H9 (cell line): Measurements from ENCODE around the gene DOLPP1. TPM values are rescaled to one million over a fixed set of nuclear protein-coding genes. Genes with fewer than 3 reads are reported as not detected.

ENCODE experiments used
- DNase-seq: peaks from one replicate; pipeline ENCODE4 v3.0.0-alpha.2; 2017
- H2AFZ ChIP-seq: one replicate; pipeline ENCODE4 v1.6.1; 2013; ENCODE audit warnings: mild to moderate bottlenecking, low read length, control low read depth, moderate library complexity
- H2AK5ac ChIP-seq: 2 replicates; pipeline ENCODE4 v1.6.1; 2013; ENCODE audit warnings: low read length, control low read depth, mixed read lengths; ENCODE audit not compliant: insufficient read length
- H2BK120ac ChIP-seq: one replicate; pipeline ENCODE4 v1.6.1; 2013; ENCODE audit warnings: low read depth, mild to moderate bottlenecking, low read length, control low read depth, inconsistent platforms; ENCODE audit not compliant: poor library complexity, severe bottlenecking
- H2BK12ac ChIP-seq: 2 replicates; pipeline ENCODE4 v1.6.1; 2013; ENCODE audit warnings: low read length, control low read depth, mixed read lengths, low read depth; ENCODE audit not compliant: insufficient read length
- H2BK15ac ChIP-seq: 2 replicates; pipeline ENCODE4 v1.6.1; 2013; ENCODE audit warnings: low read depth, low read length, control low read depth
- H2BK20ac ChIP-seq: one replicate; pipeline ENCODE4 v1.6.1; 2013; ENCODE audit warnings: low read depth, mild to moderate bottlenecking, low read length, control low read depth, inconsistent platforms; ENCODE audit not compliant: poor library complexity, severe bottlenecking
- H2BK5ac ChIP-seq: 2 replicates; pipeline ENCODE4 v1.6.1; 2013; ENCODE audit warnings: low read length, control low read depth, mixed read lengths; ENCODE audit not compliant: insufficient read length
- H3K14ac ChIP-seq: 2 replicates; pipeline ENCODE4 v1.6.1; 2013; ENCODE audit warnings: low read length, control low read depth; ENCODE audit not compliant: insufficient read depth
- H3K18ac ChIP-seq: 2 replicates; pipeline ENCODE4 v1.6.1; 2013; ENCODE audit warnings: low read depth, mild to moderate bottlenecking, mixed read lengths, low read length, control low read depth; ENCODE audit not compliant: insufficient read length
- H3K23ac ChIP-seq: 2 replicates; pipeline ENCODE4 v1.6.1; 2013; ENCODE audit warnings: low read length, control low read depth, mixed read lengths, low read depth; ENCODE audit not compliant: insufficient read length
- H3K23me2 ChIP-seq: 2 replicates; pipeline ENCODE4 v1.6.1; 2013; ENCODE audit warnings: low read depth, mild to moderate bottlenecking, mixed read lengths, low read length, control low read depth; ENCODE audit not compliant: insufficient read length, poor library complexity, severe bottlenecking
- H3K27ac ChIP-seq: 2 replicates; pipeline ENCODE4 v1.5.1; 2013; ENCODE audit warnings: low read length, control low read depth, mixed read lengths, low read depth; ENCODE audit not compliant: insufficient read length
- H3K27me3 ChIP-seq: 2 replicates; pipeline ENCODE4 v1.6.1; 2013; ENCODE audit warnings: low read length, control low read depth, inconsistent platforms; ENCODE audit not compliant: insufficient read depth
- H3K4ac ChIP-seq: 2 replicates; pipeline ENCODE4 v1.6.1; 2013; ENCODE audit warnings: low read depth, mild to moderate bottlenecking, control low read depth, inconsistent platforms, low read length, moderate library complexity
- H3K4me1 ChIP-seq: 2 replicates; pipeline ENCODE4 v1.6.1; 2013; ENCODE audit warnings: low read length, control low read depth, inconsistent platforms; ENCODE audit not compliant: insufficient read depth
- H3K4me2 ChIP-seq: 2 replicates; pipeline ENCODE4 v1.6.1; 2013; ENCODE audit warnings: low read length, control low read depth, mixed read lengths; ENCODE audit not compliant: insufficient read length, insufficient read depth
- H3K56ac ChIP-seq: 2 replicates; pipeline ENCODE4 v1.6.1; 2013; ENCODE audit warnings: low read depth, mild to moderate bottlenecking, mixed read lengths, low read length, control low read depth; ENCODE audit not compliant: insufficient read length
- H3K79me1 ChIP-seq: 2 replicates; pipeline ENCODE4 v1.6.1; 2013; ENCODE audit warnings: low read depth, mild to moderate bottlenecking, moderate library complexity, low read length, control low read depth, inconsistent platforms; ENCODE audit not compliant: insufficient read depth, poor library complexity, severe bottlenecking
- H3K79me2 ChIP-seq: 2 replicates; pipeline ENCODE4 v1.6.1; 2013; ENCODE audit warnings: low read length, control low read depth, inconsistent platforms; ENCODE audit not compliant: insufficient read depth
- H3K9ac ChIP-seq: 2 replicates; pipeline ENCODE4 v1.6.1; 2013; ENCODE audit warnings: low read length, control low read depth, mixed read lengths; ENCODE audit not compliant: insufficient read length; ENCODE audit errors: extremely low read depth
- H3K9me3 ChIP-seq: one replicate; pipeline ENCODE4 v1.6.1; 2013; ENCODE audit warnings: low read depth, low read length, inconsistent platforms; ENCODE audit not compliant: control insufficient read depth
- H3T11ph ChIP-seq: one replicate; pipeline ENCODE4 v1.6.1; 2013; ENCODE audit warnings: mild to moderate bottlenecking, low read length, control low read depth, inconsistent platforms
- H4K20me1 ChIP-seq: one replicate; pipeline ENCODE4 v1.6.1; 2013; ENCODE audit not compliant: control insufficient read depth, insufficient read length, insufficient read depth
- H4K5ac ChIP-seq: 2 replicates; pipeline ENCODE4 v1.6.1; 2013; ENCODE audit warnings: low read depth, mild to moderate bottlenecking, mixed read lengths, low read length, control low read depth; ENCODE audit not compliant: insufficient read length
- H4K8ac ChIP-seq: replicated peaks from 2 replicates; pipeline ENCODE4 v1.6.1; 2013; ENCODE audit warnings: low read length, control low read depth, mixed read lengths, low read depth; ENCODE audit not compliant: insufficient read length
- H4K91ac ChIP-seq: 2 replicates; pipeline ENCODE4 v1.6.1; 2013; ENCODE audit warnings: low read depth, mild to moderate bottlenecking, moderate library complexity, mixed read lengths, low read length, control low read depth; ENCODE audit not compliant: insufficient read length
- H3K27ac Mint-ChIP-seq, 3 experiments: 2 replicates in 2 of 3; 3 replicates in 1 of 3; pipeline ENCODE4 v1.8.0; 2020 to 2021; ENCODE audit warnings: mixed read lengths in 3 of 3, mild to moderate bottlenecking in 1 of 3, moderate library complexity in 1 of 3
- H3K27me3 Mint-ChIP-seq: 2 replicates; pipeline ENCODE4 v1.8.0; 2021; ENCODE audit warnings: low read depth, mild to moderate bottlenecking, moderate library complexity, mixed read lengths
- H3K36me3 Mint-ChIP-seq, 3 experiments: 2 replicates in 2 of 3; 3 replicates in 1 of 3; pipeline ENCODE4 v1.8.0; 2020 to 2021; ENCODE audit warnings: low read depth in 3 of 3, mixed read lengths in 3 of 3; ENCODE audit not compliant: insufficient read depth in 1 of 3
- H3K4me1 Mint-ChIP-seq, 2 experiments: 2 replicates each; pipeline ENCODE4 v1.8.0; 2020; ENCODE audit warnings: mixed read lengths in 2 of 2
- H3K4me3 Mint-ChIP-seq, 2 experiments: 2 replicates in 1 of 2; 3 replicates in 1 of 2; pipeline ENCODE4 v1.8.0; 2020 to 2021; ENCODE audit warnings: mild to moderate bottlenecking in 2 of 2, mixed read lengths in 2 of 2, moderate library complexity in 1 of 2
- H3K9me3 Mint-ChIP-seq, 2 experiments: 2 replicates in 1 of 2; 3 replicates in 1 of 2; pipeline ENCODE4 v1.8.0; 2020; ENCODE audit warnings: mild to moderate bottlenecking in 2 of 2, mixed read lengths in 2 of 2, moderate library complexity in 1 of 2
- WGBS: extraction: QIAGEN DNeasy Blood & Tissue Kit; methylation state at CpG from one replicate; pipeline ENCODE4 v1.1.7; 2013; ENCODE audit warnings: missing lambda C conversion rate, low lambda C conversion rate, mixed read lengths; ENCODE audit not compliant: insufficient read length; ENCODE audit errors: extremely low coverage; 5-methylcytosine and 5-hydroxymethylcytosine counted together
- total RNA-seq: library from RNA; stranded (reverse); gene quantifications from 2 replicates; pipeline ENCODE4 v1.2.1, GENCODE V29; 2021
- TF ChIP-seq, protein P1 (sequence below): fragments of 200-600 bp; sonication (generic); conservative IDR thresholded peaks from 3 replicates; pipeline ENCODE4 v1.8.0; 2021; ENCODE audit warnings: antibody characterized with exemption, mild to moderate bottlenecking

Gene DOLPP1
- total RNA-seq, 1 experiment from 2014 or later, result 42.6 TPM

DNA sequence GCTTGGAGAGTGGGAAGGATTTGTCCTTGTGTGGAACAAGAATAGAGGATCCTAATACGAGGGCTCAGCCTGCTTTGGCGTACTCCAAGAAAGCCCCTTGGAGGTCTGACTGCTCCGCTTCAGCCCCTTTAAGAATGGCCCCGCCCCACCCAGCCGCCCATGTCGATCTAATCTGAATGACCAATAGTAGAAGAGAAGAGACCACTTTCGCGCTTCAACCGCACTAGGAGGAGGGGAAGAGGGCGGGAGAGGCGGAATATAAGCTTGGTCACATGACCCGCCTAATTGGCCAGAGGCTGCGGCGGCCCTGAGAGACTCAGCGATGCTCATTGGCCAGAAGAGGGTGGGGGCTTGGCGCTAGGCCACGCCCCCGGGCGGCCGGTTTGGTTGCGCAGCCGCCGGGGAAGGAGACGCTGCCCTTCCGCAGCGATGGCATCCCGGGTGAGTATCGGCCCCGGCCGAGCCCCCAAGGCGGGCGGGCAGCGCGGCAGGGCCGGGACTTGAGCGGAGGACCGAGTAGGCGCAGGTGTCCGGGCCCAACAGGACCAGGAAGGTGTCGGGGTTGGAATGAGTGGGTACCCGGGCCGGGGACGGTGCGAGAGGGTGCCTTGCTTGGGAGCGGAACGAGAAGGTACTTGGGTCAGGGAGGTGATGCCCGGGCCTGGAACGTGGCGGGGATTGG, 44.5 kb upstream of the DOLPP1 start, which contains the start of gene MIGA2:
TSS of gene MIGA2 (plus strand) at position 386 of the 682 bp plus-strand sequence. CDS start 3,969 bp downstream, outside the sequence.
- H3K14ac ChIP-seq, result peak within 1 kb of the TSS; percentile 8; the same call in 1 of the 2 replicates
- Mint-ChIP-seq H3K4me1 (peaks cover 18 to 23% of the 10 kb centered on the region in 2 experiments), H3K27me3 (no peaks in the 10 kb centered on the region), H3K36me3 (peaks cover under 1 to 6% (median 6%) of the 10 kb centered on the region in 3 experiments; a peak in 3 of 7 replicates), H3K27ac (peak within 1 kb of the TSS; percentile 76 to 94 (median 92); a peak in 6 of 7 replicates), H3K4me3 (peak within 1 kb of the TSS; percentile 97 to 99), H3K9me3 (no peaks in the 10 kb centered on the region)
- peak within 1 kb of the TSS; percentile 49 for H3K18ac ChIP-seq
- no peaks in the 10 kb centered on the region for H3K27me3 ChIP-seq
- no peak within 1 kb of the TSS for H3K27ac ChIP-seq
- H2AFZ ChIP-seq, result peak within 1 kb of the TSS; percentile 81
- no peak within 1 kb of the TSS for H2BK20ac ChIP-seq
- H3K23ac ChIP-seq, result no peak within 1 kb of the TSS
- H3K23me2 ChIP-seq, result peaks cover 7% of the 10 kb centered on the region
- no CpG with 5 or more reads among the region's 49 CpGs for WGBS
- H4K20me1 ChIP-seq, result no peaks in the 10 kb centered on the region
- H3K4me1 ChIP-seq, result no peaks in the 10 kb centered on the region
- H3K79me1 ChIP-seq, result no peaks in the 10 kb centered on the region
- H3K9ac ChIP-seq, result peak within 1 kb of the TSS; percentile 36
- H4K8ac ChIP-seq, result no peak within 1 kb of the TSS
- no peak within 1 kb of the TSS for H3T11ph ChIP-seq
- no peaks in the 10 kb centered on the region for H3K9me3 ChIP-seq
- H3K4me2 ChIP-seq, result peak within 1 kb of the TSS; percentile 91
- no peak within 1 kb of the TSS for H2BK5ac ChIP-seq
- peaks cover 3% of the 10 kb centered on the region; the same call in 1 of the 2 replicates for H3K79me2 ChIP-seq
- H2AK5ac ChIP-seq, result no peak within 1 kb of the TSS
- no peak within 1 kb of the TSS for H4K5ac ChIP-seq
- TF ChIP-seq, protein P1, sequence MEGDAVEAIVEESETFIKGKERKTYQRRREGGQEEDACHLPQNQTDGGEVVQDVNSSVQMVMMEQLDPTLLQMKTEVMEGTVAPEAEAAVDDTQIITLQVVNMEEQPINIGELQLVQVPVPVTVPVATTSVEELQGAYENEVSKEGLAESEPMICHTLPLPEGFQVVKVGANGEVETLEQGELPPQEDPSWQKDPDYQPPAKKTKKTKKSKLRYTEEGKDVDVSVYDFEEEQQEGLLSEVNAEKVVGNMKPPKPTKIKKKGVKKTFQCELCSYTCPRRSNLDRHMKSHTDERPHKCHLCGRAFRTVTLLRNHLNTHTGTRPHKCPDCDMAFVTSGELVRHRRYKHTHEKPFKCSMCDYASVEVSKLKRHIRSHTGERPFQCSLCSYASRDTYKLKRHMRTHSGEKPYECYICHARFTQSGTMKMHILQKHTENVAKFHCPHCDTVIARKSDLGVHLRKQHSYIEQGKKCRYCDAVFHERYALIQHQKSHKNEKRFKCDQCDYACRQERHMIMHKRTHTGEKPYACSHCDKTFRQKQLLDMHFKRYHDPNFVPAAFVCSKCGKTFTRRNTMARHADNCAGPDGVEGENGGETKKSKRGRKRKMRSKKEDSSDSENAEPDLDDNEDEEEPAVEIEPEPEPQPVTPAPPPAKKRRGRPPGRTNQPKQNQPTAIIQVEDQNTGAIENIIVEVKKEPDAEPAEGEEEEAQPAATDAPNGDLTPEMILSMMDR, result no peak
- H4K91ac ChIP-seq, result no peak within 1 kb of the TSS
- no peak within 1 kb of the TSS for H3K56ac ChIP-seq
- peak; percentile 99 for DNase-seq
- H3K4ac ChIP-seq, result no peak within 1 kb of the TSS
- no peak within 1 kb of the TSS for H2BK12ac ChIP-seq
- H2BK15ac ChIP-seq, result no peak within 1 kb of the TSS; the same call in 1 of the 2 replicates
- H2BK120ac ChIP-seq, result no peak within 1 kb of the TSS
